HepG2 (cell line): ENCODE results near the gene FAM171A2. TPM values are rescaled to one million over a fixed set of nuclear protein-coding genes. Genes with fewer than 3 reads are reported as not detected.
A peak's percentile ranks its signal among the peaks of the same experiment; 100 is the strongest.

ENCODE experiments used
- HIVEP1 ChIP-seq: sonication (generic); formaldehyde crosslinking; IDR thresholded peaks from 2 replicates; pipeline ENCODE4 v1.4.0; 2020; ENCODE audit warnings: mild to moderate bottlenecking, missing genetic modification reagents
- HOXA7 ChIP-seq: sonication (generic); formaldehyde crosslinking; IDR thresholded peaks from 2 replicates; pipeline ENCODE4 v1.8.1; 2022; ENCODE audit warnings: mild to moderate bottlenecking, missing genetic modification reagents, moderate library complexity
- KDM5A ChIP-seq: fragments of 200-600 bp; sonication (generic); IDR thresholded peaks from 2 replicates; pipeline ENCODE4 v1.7.0; 2018; ENCODE audit warnings: antibody characterized with exemption, mild to moderate bottlenecking, low read length, borderline replicate concordance
- KLF13 ChIP-seq: sonication (generic); formaldehyde crosslinking; IDR thresholded peaks from 2 replicates; pipeline ENCODE4 v1.4.0; 2020; ENCODE audit warnings: mild to moderate bottlenecking, missing genetic modification reagents
- NFATC3 ChIP-seq: sonication (generic); formaldehyde crosslinking; IDR thresholded peaks from 2 replicates; pipeline ENCODE4 v1.5.1; 2020; ENCODE audit warnings: mild to moderate bottlenecking, missing genetic modification reagents
- NFYB ChIP-seq: sonication (generic); formaldehyde crosslinking; IDR thresholded peaks from 2 replicates; pipeline ENCODE4 v1.4.0; 2020; ENCODE audit warnings: missing genetic modification reagents
- PHF20 ChIP-seq: sonication (generic); formaldehyde crosslinking; IDR thresholded peaks from 2 replicates; pipeline ENCODE4 v1.5.0; 2020; ENCODE audit warnings: mild to moderate bottlenecking, missing genetic modification reagents
- PHF21A ChIP-seq: sonication (generic); formaldehyde crosslinking; IDR thresholded peaks from 2 replicates; pipeline ENCODE4 v1.5.0; 2020; ENCODE audit warnings: mild to moderate bottlenecking, missing genetic modification reagents
- POLR2G ChIP-seq: fragments of 200-400 bp; formaldehyde crosslinking; IDR thresholded peaks from 2 replicates; pipeline ENCODE4 v1.6.1; 2018; ENCODE audit warnings: mild to moderate bottlenecking, low read depth, low read length, moderate library complexity
- RBM39 ChIP-seq: fragments of 200-400 bp; formaldehyde crosslinking; IDR thresholded peaks from one replicate; pipeline ENCODE4 v1.6.1; 2018; ENCODE audit warnings: antibody characterized with exemption, mild to moderate bottlenecking, low read depth, low read length; ENCODE audit not compliant: poor library complexity, severe bottlenecking
- RFXANK ChIP-seq: IDR thresholded peaks from 2 replicates; pipeline ENCODE4 v1.6.1; 2016
- SYNCRIP ChIP-seq: fragments of 200-400 bp; formaldehyde crosslinking; IDR thresholded peaks from 2 replicates; pipeline ENCODE4 v1.6.1; 2018; ENCODE audit warnings: mild to moderate bottlenecking, low read depth, low read length; ENCODE audit not compliant: insufficient read depth
- TBP ChIP-seq: sonication (generic); formaldehyde crosslinking; IDR thresholded peaks from 2 replicates; pipeline ENCODE4 v1.5.0; 2020; ENCODE audit warnings: missing genetic modification reagents
- TEAD2 ChIP-seq: sonication (generic); formaldehyde crosslinking; IDR thresholded peaks from 2 replicates; pipeline ENCODE4 v1.9.0; 2021; ENCODE audit warnings: missing genetic modification reagents
- ZKSCAN8 ChIP-seq: IDR thresholded peaks from 2 replicates; pipeline ENCODE4 v1.6.1; 2016; ENCODE audit warnings: borderline replicate concordance, missing genetic modification reagents, missing compliant biosample characterization
- ZMAT3 ChIP-seq: sonication (generic); formaldehyde crosslinking; conservative IDR thresholded peaks from 2 replicates; pipeline ENCODE4 v1.7.0; 2021; ENCODE audit warnings: missing genetic modification reagents
- ZNF138 ChIP-seq: sonication (generic); formaldehyde crosslinking; IDR thresholded peaks from 2 replicates; pipeline ENCODE4 v1.5.0; 2020; ENCODE audit warnings: mild to moderate bottlenecking, low read depth, missing genetic modification reagents
- ZNF17 ChIP-seq: sonication (generic); formaldehyde crosslinking; IDR thresholded peaks from 2 replicates; pipeline ENCODE4 v1.5.0; 2020; ENCODE audit warnings: mild to moderate bottlenecking, missing genetic modification reagents
- ZNF205 ChIP-seq: IDR thresholded peaks from 2 replicates; pipeline ENCODE4 v1.6.1; 2018; ENCODE audit warnings: missing biosample characterization, missing genetic modification reagents
- ZNF296 ChIP-seq: sonication (generic); formaldehyde crosslinking; conservative IDR thresholded peaks from 2 replicates; pipeline ENCODE4 v1.5.0; 2020; ENCODE audit warnings: mild to moderate bottlenecking, missing genetic modification reagents
- ZNF552 ChIP-seq: sonication (generic); formaldehyde crosslinking; IDR thresholded peaks from 2 replicates; pipeline ENCODE4 v1.9.0; 2022; ENCODE audit warnings: missing genetic modification reagents, mild to moderate bottlenecking, borderline replicate concordance
- ZNF652 ChIP-seq: IDR thresholded peaks from 2 replicates; pipeline ENCODE4 v1.6.1; 2016; ENCODE audit warnings: low read depth, borderline replicate concordance
- ZNF772 ChIP-seq: sonication (generic); formaldehyde crosslinking; IDR thresholded peaks from 2 replicates; pipeline ENCODE4 v1.5.0; 2020; ENCODE audit warnings: mild to moderate bottlenecking, missing genetic modification reagents
- ZNF788 ChIP-seq: sonication (generic); formaldehyde crosslinking; IDR thresholded peaks from 2 replicates; pipeline ENCODE4 v1.5.0; 2020; ENCODE audit warnings: mild to moderate bottlenecking, missing genetic modification reagents, borderline replicate concordance
- ZNF878 ChIP-seq: sonication (generic); formaldehyde crosslinking; IDR thresholded peaks from 2 replicates; pipeline ENCODE4 v1.8.1; 2023; ENCODE audit warnings: mild to moderate bottlenecking, missing genetic modification reagents, moderate library complexity
- polyA plus RNA-seq, 8 experiments: library from polyadenylated mRNA; depleted of rRNA in 3 of 8; stranded (reverse) in 7 of 8; unstranded in 1 of 8; fragments of >200 nt; fragmentation: Illumina TruSeq in 4 of 8; extraction: Trizol in 4 of 8; gene quantifications; 2 replicates each; pipeline versions ENCODE4 v1.2.1 to v1.2.3, GENCODE V29; 2011 to 2016; ENCODE audit warnings: low read depth in 4 of 8, missing spikeins in 1 of 8, mixed read lengths in 1 of 8; ENCODE audit not compliant: insufficient read depth in 1 of 8
- total RNA-seq, 5 experiments: library from RNA; depleted of rRNA; stranded (reverse); fragments of >200 nt; fragmentation: Illumina TruSeq; extraction: Trizol; gene quantifications; 2 replicates each; pipeline ENCODE4 v1.2.3, GENCODE V29; 2016; ENCODE audit warnings: low read depth in 1 of 5
- TF ChIP-seq, protein P1 (sequence below): sonication (generic); formaldehyde crosslinking; IDR thresholded peaks from 2 replicates; pipeline ENCODE4 v1.5.0; 2020; ENCODE audit warnings: missing genetic modification reagents
- TF ChIP-seq, protein P2 (sequence below): IDR thresholded peaks from 2 replicates; pipeline ENCODE4 v1.6.1; 2016; ENCODE audit warnings: low read depth, borderline replicate concordance
- TF ChIP-seq, protein P3 (sequence below): IDR thresholded peaks from 2 replicates; pipeline ENCODE4 v1.6.1; 2016; ENCODE audit warnings: low read depth
- TF ChIP-seq, protein P4 (sequence below): sonication (generic); formaldehyde crosslinking; IDR thresholded peaks from 2 replicates; pipeline ENCODE4 v1.5.0; 2020; ENCODE audit warnings: missing genetic modification reagents

Gene FAM171A2
- total and polyA plus RNA-seq, 2 of the 13 experiments (the other 11 are each of a cell fraction or from before 2014, with no cell fraction given), result 1.8 to 3.6 TPM

DNA sequence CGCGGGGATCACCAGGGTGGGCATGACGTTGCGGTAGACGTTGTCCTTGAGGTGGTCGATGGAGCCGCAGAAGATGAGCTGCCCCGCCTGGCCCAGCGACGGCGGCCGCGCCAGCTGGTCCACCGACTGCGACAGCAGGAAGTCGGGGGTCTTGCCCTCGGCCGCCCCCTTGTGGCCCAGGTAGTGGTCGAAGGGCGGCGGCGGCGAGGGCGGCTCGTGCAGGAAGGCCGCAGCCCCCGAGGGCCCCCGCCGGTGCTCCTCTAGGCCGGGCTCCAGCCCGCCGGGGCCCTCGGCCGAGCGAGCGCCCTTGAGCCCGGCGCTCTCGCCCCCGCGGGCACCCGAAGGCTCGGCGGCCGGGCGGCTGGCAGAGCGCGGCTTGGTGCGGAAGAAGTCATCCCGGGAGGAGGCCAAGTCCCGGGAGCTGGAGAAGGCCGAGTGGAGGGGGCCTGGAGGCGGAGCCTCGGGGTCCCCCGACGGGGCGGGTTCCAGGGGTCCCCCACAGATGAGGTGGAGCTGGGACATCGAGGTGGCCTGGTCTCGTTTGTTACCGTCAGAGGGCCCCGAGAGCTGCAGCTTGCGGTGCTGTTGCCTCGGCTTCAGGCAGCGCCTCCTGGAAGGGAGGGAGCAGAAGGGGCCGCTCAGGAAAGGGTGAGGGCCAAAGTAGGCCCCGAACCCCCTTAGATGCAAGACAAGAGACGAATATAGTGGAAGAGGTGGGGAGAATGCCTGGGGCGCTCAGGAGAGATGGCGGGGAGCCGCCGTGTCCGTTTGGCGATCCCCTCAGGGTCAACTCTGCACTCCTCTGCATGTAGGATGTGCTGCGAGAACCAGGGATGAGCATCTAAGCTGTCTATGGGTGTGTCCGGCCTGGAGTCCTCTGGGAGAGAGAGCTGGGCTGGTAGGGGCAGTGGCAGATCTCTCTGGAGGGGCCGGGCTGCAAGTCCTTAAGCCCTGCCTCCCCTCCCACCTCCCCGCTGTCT, 8.8 kb downstream of the FAM171A2 start (continued):
- TF ChIP-seq ZNF17 (CRISPR knock-in tag) (no peak), SYNCRIP (no peak), PHF21A (CRISPR knock-in tag) (no peak), HOXA7 (no peak), ZNF878 (CRISPR knock-in tag) (no peak), ZNF205 (no peak), NFATC3 (CRISPR knock-in tag) (no peak), POLR2G (no peak), ZNF296 (CRISPR knock-in tag) (no peak), TEAD2 (CRISPR knock-in tag) (no peak), ZNF552 (no peak), ZNF138 (CRISPR knock-in tag) (no peak), ZNF772 (CRISPR knock-in tag) (no peak), ZKSCAN8 (CRISPR knock-in tag) (no peak), RFXANK (CRISPR knock-in tag) (no peak), HIVEP1 (CRISPR knock-in tag) (no peak), ZNF652 (CRISPR knock-in tag) (no peak), PHF20 (CRISPR knock-in tag) (peak; percentile 48; the same call in 1 of the 2 replicates), NFYB (no peak), RBM39 (no peak), ZMAT3 (CRISPR knock-in tag) (no peak), KDM5A (no peak), TBP (CRISPR knock-in tag) (no peak), KLF13 (CRISPR knock-in tag) (no peak), ZNF788 (peak; percentile 68)
- TF ChIP-seq, protein P1, sequence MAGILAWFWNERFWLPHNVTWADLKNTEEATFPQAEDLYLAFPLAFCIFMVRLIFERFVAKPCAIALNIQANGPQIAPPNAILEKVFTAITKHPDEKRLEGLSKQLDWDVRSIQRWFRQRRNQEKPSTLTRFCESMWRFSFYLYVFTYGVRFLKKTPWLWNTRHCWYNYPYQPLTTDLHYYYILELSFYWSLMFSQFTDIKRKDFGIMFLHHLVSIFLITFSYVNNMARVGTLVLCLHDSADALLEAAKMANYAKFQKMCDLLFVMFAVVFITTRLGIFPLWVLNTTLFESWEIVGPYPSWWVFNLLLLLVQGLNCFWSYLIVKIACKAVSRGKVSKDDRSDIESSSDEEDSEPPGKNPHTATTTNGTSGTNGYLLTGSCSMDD (CRISPR knock-in tag), result no peak
- TF ChIP-seq, protein P2, sequence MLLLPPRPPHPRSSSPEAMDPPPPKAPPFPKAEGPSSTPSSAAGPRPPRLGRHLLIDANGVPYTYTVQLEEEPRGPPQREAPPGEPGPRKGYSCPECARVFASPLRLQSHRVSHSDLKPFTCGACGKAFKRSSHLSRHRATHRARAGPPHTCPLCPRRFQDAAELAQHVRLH (CRISPR knock-in tag), result no peak
- TF ChIP-seq, protein P3, sequence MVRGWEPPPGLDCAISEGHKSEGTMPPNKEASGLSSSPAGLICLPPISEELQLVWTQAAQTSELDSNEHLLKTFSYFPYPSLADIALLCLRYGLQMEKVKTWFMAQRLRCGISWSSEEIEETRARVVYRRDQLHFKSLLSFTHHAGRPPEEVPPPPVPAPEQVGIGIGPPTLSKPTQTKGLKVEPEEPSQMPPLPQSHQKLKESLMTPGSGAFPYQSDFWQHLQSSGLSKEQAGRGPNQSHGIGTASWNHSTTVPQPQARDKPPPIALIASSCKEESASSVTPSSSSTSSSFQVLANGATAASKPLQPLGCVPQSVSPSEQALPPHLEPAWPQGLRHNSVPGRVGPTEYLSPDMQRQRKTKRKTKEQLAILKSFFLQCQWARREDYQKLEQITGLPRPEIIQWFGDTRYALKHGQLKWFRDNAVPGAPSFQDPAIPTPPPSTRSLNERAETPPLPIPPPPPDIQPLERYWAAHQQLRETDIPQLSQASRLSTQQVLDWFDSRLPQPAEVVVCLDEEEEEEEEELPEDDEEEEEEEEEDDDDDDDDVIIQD (CRISPR knock-in tag), result no peak
- TF ChIP-seq, protein P4, sequence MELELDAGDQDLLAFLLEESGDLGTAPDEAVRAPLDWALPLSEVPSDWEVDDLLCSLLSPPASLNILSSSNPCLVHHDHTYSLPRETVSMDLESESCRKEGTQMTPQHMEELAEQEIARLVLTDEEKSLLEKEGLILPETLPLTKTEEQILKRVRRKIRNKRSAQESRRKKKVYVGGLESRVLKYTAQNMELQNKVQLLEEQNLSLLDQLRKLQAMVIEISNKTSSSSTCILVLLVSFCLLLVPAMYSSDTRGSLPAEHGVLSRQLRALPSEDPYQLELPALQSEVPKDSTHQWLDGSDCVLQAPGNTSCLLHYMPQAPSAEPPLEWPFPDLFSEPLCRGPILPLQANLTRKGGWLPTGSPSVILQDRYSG (CRISPR knock-in tag), result peak; percentile 55; the same call in 1 of the 2 replicates
